ENCODE measurements around the gene ARL3. TPM values are rescaled to one million over a fixed set of nuclear protein-coding genes. Genes with fewer than 3 reads are reported as not detected.
A peak's percentile ranks its signal among the peaks of the same experiment; 100 is the strongest.

The ARL3 gene
- total RNA-seq, 4 donors from 2014 or later, result 1.6 to 3.8 (median 3.2) TPM

- H3K4me3 ChIP-seq (ENCODE audit: low read depth, poor library complexity, severe bottlenecking), result no peak overlapping the region
- TF ChIP-seq CTCF (IDR thresholded peaks at IDR 0.05), result no peak
- TF ChIP-seq POLR2A (IDR thresholded peaks at IDR 0.05), result no peak
- intact Hi-C loops (cut with DNase I; ENCODE audit: low total_unique reads), result no loop called here
Measured at GRCh38 chr10:102678842-102679289, 35.3 kb downstream of the ARL3 start.

DNA sequence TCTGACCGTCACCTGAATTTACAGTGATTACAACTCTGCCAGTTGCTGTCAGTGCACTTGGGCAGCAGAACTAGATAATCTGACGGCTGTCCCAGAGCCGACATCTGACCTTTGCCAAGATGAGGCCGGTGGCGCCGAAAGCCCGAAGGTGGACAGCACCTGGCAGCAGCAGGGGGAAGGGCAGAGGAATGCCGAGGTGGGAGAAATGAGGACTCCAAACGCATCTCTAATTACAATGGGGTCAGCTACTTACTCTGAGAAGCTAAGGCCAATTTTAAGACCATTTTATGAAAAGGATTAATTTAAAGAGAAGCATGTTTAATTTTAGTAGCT lies 36.2 kb downstream of the ARL3 start:
- intact Hi-C loops (cut with DNase I; ENCODE audit: low total_unique reads), result no loop called here
- WGBS, 2 donors, result 86 to 88% methylated on average over 9 of the region's 9 CpGs
- DNase-seq (ENCODE audit: low spot score in 2 of 2), result peak in 1 of 2 donors; percentile 69

More at GRCh38 chr10:102678842-102679289, 35.3 kb downstream of the ARL3 start:
- WGBS, 2 donors, result 21 to 33% methylated on average over 8 to 9 of the region's 9 CpGs
- DNase-seq (ENCODE audit: low spot score in 2 of 2), result peak in 1 of 2 donors; percentile 88

DNA sequence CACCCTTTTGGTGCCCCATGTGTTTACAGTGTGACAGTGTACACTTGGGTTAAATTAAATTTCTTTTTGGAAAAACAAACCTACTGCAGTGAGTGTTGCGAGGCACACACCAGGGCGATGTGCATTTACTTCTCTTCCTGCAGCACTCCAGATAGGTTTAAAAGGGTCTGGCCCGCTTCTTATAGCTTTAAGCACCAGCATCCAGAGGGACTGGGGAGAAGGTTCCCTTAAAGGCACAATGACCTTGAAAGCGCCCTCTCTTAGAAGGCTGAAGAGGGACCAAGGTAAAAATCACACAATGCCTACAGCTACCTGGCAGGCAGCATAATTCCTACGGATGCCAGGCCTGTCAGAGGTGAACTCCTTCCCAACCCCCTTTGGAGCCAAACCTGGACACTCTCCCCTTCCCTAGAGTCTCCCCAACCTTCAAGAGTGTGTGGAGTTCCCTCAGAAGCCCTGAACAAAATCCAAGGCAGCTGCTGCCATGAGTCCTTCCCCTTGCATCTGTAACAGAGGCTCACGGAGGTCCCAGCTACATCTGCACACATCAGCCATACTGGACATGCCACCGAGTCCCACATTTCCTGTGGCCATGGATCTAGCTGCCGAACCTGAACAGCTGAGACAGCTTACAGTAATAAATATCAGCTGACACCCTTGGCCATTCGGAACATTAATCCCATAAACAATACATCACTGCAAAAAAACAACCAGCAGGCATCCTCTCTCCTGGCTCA lies 36.7 kb downstream of the ARL3 start:
- 79 to 82% methylated on average over 9 of the region's 9 CpGs for WGBS, 2 donors
- intact Hi-C loops (cut with DNase I; ENCODE audit: low total_unique reads), result no loop called here
- TF ChIP-seq CTCF (IDR thresholded peaks at IDR 0.05) (no peak), POLR2A (IDR thresholded peaks at IDR 0.05) (no peak)
- peak in 1 of 2 donors; percentile 50 for DNase-seq (ENCODE audit: low spot score in 2 of 2)
- H3K4me3 ChIP-seq (ENCODE audit: low read depth, poor library complexity, severe bottlenecking), result no peak overlapping the region

More for the DNA sequence above, 36.2 kb downstream of the ARL3 start:
- TF ChIP-seq CTCF (IDR thresholded peaks at IDR 0.05) (no peak), POLR2A (IDR thresholded peaks at IDR 0.05) (no peak)
- no peak overlapping the region for H3K4me3 ChIP-seq (ENCODE audit: low read depth, poor library complexity, severe bottlenecking)

DNA sequence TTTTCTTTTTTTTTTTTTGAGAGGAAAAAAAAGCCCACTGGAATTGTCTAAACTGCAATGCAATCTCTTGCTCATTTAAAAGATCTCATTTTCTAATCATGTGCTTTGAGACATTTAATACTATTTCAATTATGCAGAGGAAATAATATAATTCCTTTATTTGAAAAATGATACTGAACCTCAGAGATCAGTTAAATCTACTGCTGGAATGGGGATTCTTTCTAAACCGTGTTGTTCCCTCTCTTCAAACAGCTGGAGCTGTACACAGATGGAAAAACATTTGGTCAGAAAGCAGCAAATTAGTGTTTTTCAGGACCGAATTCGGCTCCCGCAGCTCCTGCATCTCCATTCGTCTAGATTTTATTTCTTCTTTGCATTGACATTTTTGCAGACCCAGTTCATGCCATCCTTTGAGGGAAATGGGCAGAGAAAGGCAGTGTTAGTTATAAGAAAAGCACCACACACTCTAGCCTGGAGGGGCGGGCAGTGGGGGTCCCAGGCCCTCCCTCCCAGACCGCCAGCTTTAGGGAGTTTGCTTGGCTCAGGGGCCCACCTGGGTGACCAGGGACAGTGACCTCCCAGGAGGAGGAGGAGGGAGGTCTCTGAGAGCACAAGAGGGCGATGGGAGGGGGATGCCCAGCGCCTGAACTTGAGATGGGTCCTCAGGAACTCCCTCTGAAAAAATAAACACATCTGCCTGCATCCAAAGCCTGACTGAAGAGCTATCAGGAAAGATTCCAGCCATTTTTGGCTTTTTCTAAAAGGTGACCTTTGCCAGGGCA lies 37.5 kb downstream of the ARL3 start:
- TF ChIP-seq CTCF (IDR thresholded peaks at IDR 0.05) (no peak), POLR2A (IDR thresholded peaks at IDR 0.05) (no peak)
- WGBS, 2 donors, result 80 to 82% methylated on average over 9 of the region's 9 CpGs
- intact Hi-C loops (cut with DNase I; ENCODE audit: low total_unique reads), result no loop called here
- peak in 1 of 2 donors; percentile 78 for DNase-seq (ENCODE audit: low spot score in 2 of 2)
- no peak overlapping the region for H3K4me3 ChIP-seq (ENCODE audit: low read depth, poor library complexity, severe bottlenecking)

DNA sequence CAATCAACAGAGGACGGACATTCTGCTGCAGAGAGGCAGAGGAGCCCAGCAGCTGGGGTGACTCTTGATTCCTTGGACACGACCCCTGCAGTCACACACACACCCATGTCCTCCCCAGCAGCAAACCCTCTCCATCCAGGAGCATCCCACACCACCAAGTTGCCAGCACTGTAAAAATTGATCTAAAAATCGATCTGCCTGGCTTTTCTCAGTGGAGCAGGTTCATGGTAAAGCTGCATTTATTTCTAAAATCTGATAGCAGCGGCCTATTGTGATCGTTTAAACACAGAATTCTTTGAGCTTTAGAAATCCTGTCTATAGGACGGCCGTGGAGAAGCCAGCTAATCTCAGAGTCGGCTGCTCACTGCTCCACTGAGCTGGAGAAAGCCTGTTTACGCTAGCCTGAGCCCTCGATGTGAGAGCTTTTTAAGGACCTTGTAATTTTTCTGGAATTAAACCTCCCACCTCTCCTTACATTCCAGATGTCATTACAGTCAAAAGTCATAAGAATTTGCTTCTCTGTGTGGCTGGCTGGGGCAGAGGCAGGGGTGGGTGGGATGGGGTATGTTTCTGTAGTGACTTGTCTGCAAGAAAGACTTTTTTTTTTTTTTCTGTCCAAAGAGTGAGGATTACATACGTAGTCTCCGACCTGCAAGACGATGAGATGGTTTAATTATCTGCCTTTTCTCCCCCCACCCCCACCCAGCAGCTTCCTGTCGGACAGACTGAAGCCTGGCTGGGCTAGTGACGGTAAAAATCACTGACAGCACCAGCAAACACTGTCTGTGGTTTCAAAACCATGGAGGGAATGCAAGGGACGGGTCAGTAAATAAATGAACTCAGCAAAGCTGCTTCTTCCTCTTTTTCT lies 38.3 kb downstream of the ARL3 start:
- TF ChIP-seq POLR2A (IDR thresholded peaks at IDR 0.05), result no peak
- no peak for TF ChIP-seq CTCF (IDR thresholded peaks at IDR 0.05)
- no peak overlapping the region for H3K4me3 ChIP-seq (ENCODE audit: low read depth, poor library complexity, severe bottlenecking)
- 57 to 58% methylated on average over 16 of the region's 16 CpGs for WGBS, 2 donors
- peak in 1 of 2 donors; percentile 46 for DNase-seq (ENCODE audit: low spot score in 2 of 2)
- intact Hi-C loops (cut with DNase I; ENCODE audit: low total_unique reads), result no loop called here

Data from lower leg skin (tissue), 4 donors.